Measurements from ENCODE around the gene COL4A2.

The COL4A2 gene

DNA sequence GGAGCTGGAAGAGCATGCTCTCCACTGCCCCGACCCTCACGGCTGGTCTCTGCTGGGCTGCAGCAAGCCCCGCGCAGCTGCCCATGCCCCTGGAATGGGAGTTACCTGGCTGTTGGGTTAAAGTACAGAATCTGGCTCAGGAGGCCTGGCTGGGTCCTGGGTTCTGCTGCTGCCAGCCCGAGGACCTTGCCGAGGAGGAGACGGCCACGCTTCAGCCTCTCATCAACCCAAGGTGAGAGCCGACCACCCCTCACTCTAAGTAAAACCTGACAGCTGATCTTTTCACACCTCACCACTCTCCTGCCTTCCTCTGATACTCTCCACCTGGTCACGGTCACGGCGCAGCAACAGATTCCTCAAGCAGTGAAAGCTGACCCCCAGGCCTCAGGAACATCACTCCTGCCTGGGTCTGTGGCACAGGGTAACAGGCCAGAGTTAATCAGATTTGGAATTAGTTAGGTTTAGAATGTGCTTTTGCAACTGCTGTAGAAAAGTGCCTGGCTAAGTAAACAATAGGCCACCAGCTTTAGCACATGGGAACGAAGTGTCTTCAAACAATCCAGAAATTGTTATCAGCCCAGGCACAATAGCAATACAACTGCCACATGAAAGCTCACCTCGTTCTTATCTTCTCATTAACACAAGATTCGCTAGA lies 233.9 kb downstream of the COL4A2 start:
- H3K27ac ChIP-seq (ENCODE audit: low read length) = no peak overlapping the region
- H3K4me3 ChIP-seq (ENCODE audit: low read length) = no peak overlapping the region
- H3K9ac ChIP-seq (ENCODE audit: low read depth, low read length) = no peak overlapping the region

DNA sequence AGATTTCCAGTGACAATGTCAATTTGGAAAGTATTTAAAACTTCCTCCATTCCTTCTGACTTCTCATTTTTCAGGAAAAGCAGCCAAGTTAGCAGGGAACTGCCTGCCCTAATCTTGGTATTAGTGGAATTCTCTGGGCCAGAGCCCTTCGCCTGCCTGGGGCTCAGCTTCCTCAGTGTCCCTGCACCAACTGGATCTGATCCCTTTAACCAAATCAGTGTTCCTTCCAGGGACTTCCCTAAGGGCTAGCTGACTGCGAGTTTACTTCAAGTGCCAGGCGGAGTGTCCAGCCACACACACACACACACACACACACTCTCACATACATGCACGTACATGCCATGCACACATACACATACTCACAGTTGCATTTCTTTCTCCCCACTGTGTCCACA lies 234.4 kb downstream of the COL4A2 start:
- H3K27ac ChIP-seq (ENCODE audit: low read length) = no peak overlapping the region
- H3K4me3 ChIP-seq (ENCODE audit: low read length) = no peak overlapping the region
- peaks cover 4% of the 10 kb centered on the region; the same call in 1 of the 2 replicates for H3K4me1 ChIP-seq (ENCODE audit: insufficient read depth, low read length)
- no peaks in the 10 kb centered on the region for H3K27me3 ChIP-seq (ENCODE audit: insufficient read depth, low read length)
- H3K9me3 ChIP-seq (ENCODE audit: insufficient read depth, low read depth, low read length) = peaks cover 14% of the 10 kb centered on the region; the same call in 1 of the 2 replicates
- H3K36me3 ChIP-seq (ENCODE audit: insufficient read depth, low read depth, low read length) = no peaks in the 10 kb centered on the region
- no peak overlapping the region for H3K9ac ChIP-seq (ENCODE audit: low read depth, low read length)

More for the DNA sequence above, 233.9 kb downstream of the COL4A2 start:
- peaks cover 3% of the 10 kb centered on the region; the same call in 1 of the 2 replicates for H3K4me1 ChIP-seq (ENCODE audit: insufficient read depth, low read length)
- H3K9me3 ChIP-seq (ENCODE audit: insufficient read depth, low read depth, low read length) = peaks cover 14% of the 10 kb centered on the region; the same call in 1 of the 2 replicates
- H3K36me3 ChIP-seq (ENCODE audit: insufficient read depth, low read depth, low read length) = no peaks in the 10 kb centered on the region
- no peaks in the 10 kb centered on the region for H3K27me3 ChIP-seq (ENCODE audit: insufficient read depth, low read length)

GRCh38 chr13:110542169-110542796 lies 235.2 kb downstream of the COL4A2 start:
- Histone ChIP-seq H3K36me3 (ENCODE audit: insufficient read depth, low read depth, low read length) (no peaks in the 10 kb centered on the region), H3K27ac (ENCODE audit: low read length) (no peak overlapping the region), H3K4me3 (ENCODE audit: low read length) (no peak overlapping the region), H3K9ac (ENCODE audit: low read depth, low read length) (no peak overlapping the region), H3K9me3 (ENCODE audit: insufficient read depth, low read depth, low read length) (peaks cover 14% of the 10 kb centered on the region; the same call in 1 of the 2 replicates), H3K4me1 (ENCODE audit: insufficient read depth, low read length) (peaks cover 4% of the 10 kb centered on the region; the same call in 1 of the 2 replicates), H3K27me3 (ENCODE audit: insufficient read depth, low read length) (no peaks in the 10 kb centered on the region)

DNA sequence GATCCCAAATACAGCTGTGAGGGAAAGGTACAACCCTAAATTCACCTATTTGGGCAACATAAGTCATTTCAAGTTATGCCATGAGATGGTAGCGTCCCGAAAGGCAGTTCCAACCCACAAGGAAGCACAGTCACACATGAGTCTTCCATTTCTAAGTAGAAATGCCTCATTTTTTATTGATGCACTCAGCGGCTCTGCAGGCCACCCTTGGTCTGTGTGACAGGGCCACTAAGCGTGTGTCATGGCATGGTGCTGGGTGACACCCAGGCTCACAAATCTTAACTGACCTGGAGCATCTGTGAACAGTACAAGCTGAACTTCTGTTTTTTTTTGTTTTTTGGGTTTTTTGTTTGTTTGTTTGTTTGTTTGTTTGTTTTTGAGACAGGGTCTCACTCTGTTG lies 239.3 kb downstream of the COL4A2 start:
- H3K9ac ChIP-seq (ENCODE audit: low read depth, low read length) = no peak overlapping the region
- H3K4me1 ChIP-seq (ENCODE audit: insufficient read depth, low read length) = peaks cover 4% of the 10 kb centered on the region; the same call in 1 of the 2 replicates
- H3K27ac ChIP-seq (ENCODE audit: low read length) = no peak overlapping the region
- H3K4me3 ChIP-seq (ENCODE audit: low read length) = no peak overlapping the region
- peaks cover 14% of the 10 kb centered on the region; the same call in 1 of the 2 replicates for H3K9me3 ChIP-seq (ENCODE audit: insufficient read depth, low read depth, low read length)
- H3K36me3 ChIP-seq (ENCODE audit: insufficient read depth, low read depth, low read length) = no peaks in the 10 kb centered on the region
- H3K27me3 ChIP-seq (ENCODE audit: insufficient read depth, low read length) = no peaks in the 10 kb centered on the region

DNA sequence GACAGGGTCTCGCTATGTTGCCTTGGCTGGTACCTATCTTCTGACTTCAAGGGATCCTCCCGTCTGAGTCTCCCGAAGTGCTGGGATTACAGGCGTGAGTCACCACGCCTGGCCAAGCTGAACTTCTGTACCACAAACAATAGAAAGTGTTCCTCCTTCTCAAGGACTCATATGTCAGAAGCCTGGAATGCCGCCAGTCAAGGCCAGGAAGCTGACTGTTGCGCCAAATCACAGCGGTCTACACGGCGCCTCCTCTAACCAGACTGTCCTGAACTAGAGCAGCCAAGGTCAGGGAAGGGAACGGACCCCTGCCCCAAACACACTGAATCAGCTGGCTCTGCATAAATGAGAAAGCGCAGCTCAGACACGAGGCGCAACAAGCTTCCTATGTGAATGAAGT lies 239.8 kb downstream of the COL4A2 start:
- Histone ChIP-seq H3K4me1 (ENCODE audit: insufficient read depth, low read length) (peaks cover 4% of the 10 kb centered on the region; the same call in 1 of the 2 replicates), H3K4me3 (ENCODE audit: low read length) (no peak overlapping the region), H3K9ac (ENCODE audit: low read depth, low read length) (no peak overlapping the region), H3K27me3 (ENCODE audit: insufficient read depth, low read length) (no peaks in the 10 kb centered on the region), H3K27ac (ENCODE audit: low read length) (no peak overlapping the region), H3K36me3 (ENCODE audit: insufficient read depth, low read depth, low read length) (no peaks in the 10 kb centered on the region), H3K9me3 (ENCODE audit: insufficient read depth, low read depth, low read length) (peaks cover 14% of the 10 kb centered on the region; the same call in 1 of the 2 replicates)

DNA sequence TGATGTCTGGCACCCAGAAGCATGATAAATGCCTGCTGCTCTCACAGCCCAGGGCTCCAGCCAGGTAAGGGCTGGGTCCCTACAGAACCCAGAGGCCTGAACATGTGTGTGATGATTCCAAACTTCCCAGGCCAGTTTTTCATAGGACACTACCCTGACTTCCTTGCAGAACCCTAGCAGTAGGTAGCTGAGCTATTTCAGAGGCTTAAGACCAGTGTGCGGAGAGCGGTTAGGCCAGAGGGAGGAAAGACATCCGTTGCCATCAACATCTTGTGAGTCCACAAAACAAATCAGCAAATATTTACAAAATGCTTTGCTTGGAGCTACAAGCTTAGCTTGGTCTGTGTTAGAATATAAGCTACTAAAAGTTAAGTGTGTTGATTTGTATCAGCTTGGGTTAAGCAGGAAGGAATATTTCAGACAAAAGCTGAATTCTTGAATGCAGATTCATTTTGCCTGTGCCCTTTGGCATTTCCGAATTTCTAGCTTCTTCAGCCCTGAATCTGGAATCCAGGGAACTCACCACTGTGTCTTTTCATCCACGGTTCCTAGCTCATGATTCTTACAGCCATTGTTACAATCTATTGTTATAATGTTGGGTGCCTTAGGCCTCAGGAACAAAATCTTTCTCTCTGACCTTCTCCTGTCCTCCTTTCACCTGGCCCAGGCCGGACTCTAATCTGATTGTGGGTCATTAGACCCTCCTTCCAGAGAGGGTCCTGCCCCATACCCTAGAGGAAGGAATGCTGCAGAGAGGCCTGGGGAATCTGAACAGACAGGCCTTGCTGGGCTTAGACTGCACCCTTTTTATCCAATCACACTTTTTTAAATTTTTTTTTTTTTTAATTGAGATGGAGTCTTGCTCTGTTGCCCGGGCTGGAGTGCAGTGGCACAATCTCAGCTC lies 242.1 kb downstream of the COL4A2 start:
- Histone ChIP-seq H3K9me3 (ENCODE audit: insufficient read depth, low read depth, low read length) (peaks cover 11% of the 10 kb centered on the region; the same call in 1 of the 2 replicates), H3K27ac (ENCODE audit: low read length) (no peak overlapping the region), H3K36me3 (ENCODE audit: insufficient read depth, low read depth, low read length) (no peaks in the 10 kb centered on the region), H3K4me1 (ENCODE audit: insufficient read depth, low read length) (peaks cover 4% of the 10 kb centered on the region; the same call in 1 of the 2 replicates), H3K4me3 (ENCODE audit: low read length) (no peak overlapping the region), H3K27me3 (ENCODE audit: insufficient read depth, low read length) (no peaks in the 10 kb centered on the region), H3K9ac (ENCODE audit: low read depth, low read length) (no peak overlapping the region)

DNA sequence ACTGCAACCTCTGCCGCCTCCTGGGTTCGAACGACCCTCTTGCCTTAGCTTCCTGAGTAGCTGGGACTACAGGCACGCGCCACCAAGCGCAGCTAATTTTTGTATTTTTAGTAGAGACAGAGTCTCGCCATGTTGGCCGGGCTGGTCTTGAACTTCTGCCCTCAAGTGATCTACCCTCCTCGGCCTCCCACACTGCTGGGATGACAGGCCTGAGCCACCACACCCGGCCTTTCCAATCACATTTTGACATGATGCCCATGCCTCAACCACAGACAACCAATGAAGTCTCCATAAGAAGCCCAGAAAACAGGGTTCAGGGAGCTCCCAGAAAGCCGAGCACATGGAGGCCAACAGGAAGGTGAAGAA lies 242.7 kb downstream of the COL4A2 start:
- H3K27me3 ChIP-seq (ENCODE audit: insufficient read depth, low read length) = no peaks in the 10 kb centered on the region
- peaks cover 4% of the 10 kb centered on the region; the same call in 1 of the 2 replicates for H3K4me1 ChIP-seq (ENCODE audit: insufficient read depth, low read length)
- no peak overlapping the region for H3K4me3 ChIP-seq (ENCODE audit: low read length)
- no peaks in the 10 kb centered on the region for H3K36me3 ChIP-seq (ENCODE audit: insufficient read depth, low read depth, low read length)
- H3K9me3 ChIP-seq (ENCODE audit: insufficient read depth, low read depth, low read length) = peaks cover 5% of the 10 kb centered on the region; the same call in 1 of the 2 replicates
- no peak overlapping the region for H3K9ac ChIP-seq (ENCODE audit: low read depth, low read length)
- H3K27ac ChIP-seq (ENCODE audit: low read length) = no peak overlapping the region

DNA sequence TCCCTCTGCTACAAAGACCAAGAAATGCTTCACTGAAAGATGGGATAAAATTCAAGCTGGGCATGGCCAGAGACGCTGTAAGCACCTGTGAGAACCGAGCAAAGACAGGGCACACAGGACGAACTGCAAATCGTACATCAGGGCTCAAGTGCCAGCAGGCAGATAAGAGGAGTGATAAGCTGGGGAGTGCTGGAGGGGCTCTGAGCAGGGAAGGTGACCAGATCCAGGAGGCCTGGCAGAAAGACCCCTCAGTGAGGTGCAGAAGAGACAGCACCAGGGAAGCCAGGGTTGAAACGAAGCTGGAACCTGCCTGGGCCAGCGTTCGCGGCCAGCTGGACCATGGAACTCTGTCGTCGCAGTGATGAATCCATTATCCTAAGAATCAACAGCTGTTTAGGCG lies 244.2 kb downstream of the COL4A2 start:
- Histone ChIP-seq H3K36me3 (ENCODE audit: insufficient read depth, low read depth, low read length) (no peaks in the 10 kb centered on the region), H3K27ac (ENCODE audit: low read length) (no peak overlapping the region), H3K4me3 (ENCODE audit: low read length) (no peak overlapping the region), H3K27me3 (ENCODE audit: insufficient read depth, low read length) (no peaks in the 10 kb centered on the region), H3K4me1 (ENCODE audit: insufficient read depth, low read length) (no peaks in the 10 kb centered on the region; the same call in 1 of the 2 replicates), H3K9me3 (ENCODE audit: insufficient read depth, low read depth, low read length) (no peaks in the 10 kb centered on the region), H3K9ac (ENCODE audit: low read depth, low read length) (no peak overlapping the region)

GRCh38 chr13:110552767-110553166 lies 245.7 kb downstream of the COL4A2 start:
- no peaks in the 10 kb centered on the region for H3K27me3 ChIP-seq (ENCODE audit: insufficient read depth, low read length)
- no peak overlapping the region for H3K27ac ChIP-seq (ENCODE audit: low read length)
- H3K9me3 ChIP-seq (ENCODE audit: insufficient read depth, low read depth, low read length) = no peaks in the 10 kb centered on the region
- no peak overlapping the region for H3K4me3 ChIP-seq (ENCODE audit: low read length)
- H3K4me1 ChIP-seq (ENCODE audit: insufficient read depth, low read length) = no peaks in the 10 kb centered on the region; the same call in 1 of the 2 replicates
- H3K9ac ChIP-seq (ENCODE audit: low read depth, low read length) = no peak overlapping the region
- no peaks in the 10 kb centered on the region for H3K36me3 ChIP-seq (ENCODE audit: insufficient read depth, low read depth, low read length)

DNA sequence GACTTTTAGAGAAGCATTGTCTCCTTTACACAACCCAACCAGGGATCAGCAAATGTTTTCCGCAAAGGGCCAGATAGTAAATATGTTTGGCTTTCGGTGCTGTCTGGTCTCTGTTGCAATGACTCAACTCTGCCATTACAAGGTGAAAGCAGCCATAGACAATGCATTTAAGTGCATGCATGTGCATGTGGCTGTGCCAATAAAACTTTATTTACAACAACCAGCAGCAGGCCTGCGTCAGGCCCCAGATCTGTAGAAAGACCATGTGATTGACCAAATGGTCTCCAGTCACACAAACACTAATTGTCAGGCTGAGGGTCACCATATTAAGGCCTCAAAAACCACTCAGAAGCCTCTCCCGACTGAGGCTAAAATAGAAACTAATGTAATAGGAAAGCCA lies 246.3 kb downstream of the COL4A2 start:
- Histone ChIP-seq H3K9ac (ENCODE audit: low read depth, low read length) (no peak overlapping the region), H3K4me3 (ENCODE audit: low read length) (no peak overlapping the region), H3K36me3 (ENCODE audit: insufficient read depth, low read depth, low read length) (no peaks in the 10 kb centered on the region), H3K9me3 (ENCODE audit: insufficient read depth, low read depth, low read length) (no peaks in the 10 kb centered on the region), H3K27me3 (ENCODE audit: insufficient read depth, low read length) (no peaks in the 10 kb centered on the region), H3K27ac (ENCODE audit: low read length) (no peak overlapping the region), H3K4me1 (ENCODE audit: insufficient read depth, low read length) (no peaks in the 10 kb centered on the region; the same call in 1 of the 2 replicates)

GRCh38 chr13:110554227-110554836 lies 247.2 kb downstream of the COL4A2 start:
- Histone ChIP-seq H3K4me1 (ENCODE audit: insufficient read depth, low read length) (no peaks in the 10 kb centered on the region; the same call in 1 of the 2 replicates), H3K36me3 (ENCODE audit: insufficient read depth, low read depth, low read length) (no peaks in the 10 kb centered on the region)

More at GRCh38 chr13:110554227-110554836, 247.2 kb downstream of the COL4A2 start:
- Histone ChIP-seq H3K9me3 (ENCODE audit: insufficient read depth, low read depth, low read length) (no peaks in the 10 kb centered on the region), H3K27me3 (ENCODE audit: insufficient read depth, low read length) (peaks cover under 1% of the 10 kb centered on the region; the same call in 1 of the 2 replicates), H3K4me3 (ENCODE audit: low read length) (no peak overlapping the region), H3K27ac (ENCODE audit: low read length) (no peak overlapping the region), H3K9ac (ENCODE audit: low read depth, low read length) (no peak overlapping the region)

Measured in iPS-20b (cell line).